K562 (cell line): Measurements from ENCODE around the gene ACAP2.

ENCODE experiments used
- CTCF ChIP-seq, 3 experiments: IDR thresholded peaks in 2 of 3; conservative IDR thresholded peaks in 1 of 3; 2 replicates each; pipeline ENCODE4 v1.5.1; 2011 to 2012; ENCODE audit warnings: low read length in 3 of 3, mild to moderate bottlenecking in 3 of 3, control low read depth in 2 of 3, improper control_type of control experiment in 1 of 3, inconsistent platforms in 1 of 3, low read depth in 1 of 3, mixed read lengths in 1 of 3, moderate library complexity in 1 of 3; ENCODE audit not compliant: insufficient read depth in 2 of 3
- POLR2AphosphoS5 ChIP-seq: IDR thresholded peaks from 2 replicates; pipeline ENCODE4 v1.6.1; 2011; ENCODE audit warnings: mild to moderate bottlenecking, low read depth, low read length, moderate library complexity; ENCODE audit not compliant: control insufficient read depth, insufficient read depth
- TCF15 ChIP-seq: fragments of 250-450 bp; sonication (Bioruptor Pico); IDR thresholded peaks from 2 replicates; pipeline ENCODE4 v1.8.0; 2022; ENCODE audit warnings: moderate library complexity, mild to moderate bottlenecking, inconsistent platforms
- ZNF239 ChIP-seq: fragments of 250-450 bp; sonication (Bioruptor Pico); IDR thresholded peaks from 2 replicates; pipeline ENCODE4 v1.4.0; 2020; ENCODE audit warnings: mild to moderate bottlenecking

DNA sequence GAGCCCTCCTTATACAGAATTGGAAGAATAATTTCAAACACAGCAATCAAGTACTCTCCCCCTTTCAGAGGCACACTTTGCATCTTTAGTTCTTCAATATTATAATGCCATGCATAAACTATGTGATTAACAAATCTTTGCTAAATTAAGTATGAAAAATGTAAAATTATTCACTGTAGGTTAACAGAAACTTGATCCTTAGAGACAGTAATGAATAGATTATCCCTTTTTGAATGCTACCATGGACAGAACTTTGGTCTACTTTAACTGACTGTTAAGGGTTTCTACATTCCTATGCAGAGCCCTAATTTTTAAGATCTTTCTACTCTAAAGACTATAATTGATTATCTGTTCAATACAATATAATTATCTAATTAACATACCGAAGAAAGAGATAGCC is 146.2 kb downstream of the ACAP2 start:
- TF ChIP-seq CTCF (IDR thresholded peaks at IDR 0.05 in 2 of 3, conservative IDR thresholded peaks at IDR 0.05 in 1 of 3; ENCODE audit: insufficient read depth in 2 of 3, low read depth in 1 of 3, low read length in 3 of 3) (no peak), ZNF239 (CRISPR knock-in tag) (no peak), POLR2AphosphoS5 (no peak), TCF15 (no peak)
